SW 1271 (cell line): ENCODE data around the gene CGB8.
A peak's percentile ranks its signal among the peaks of the same experiment; 100 is the strongest.

Source experiments
- DNase-seq, 2 experiments: peaks; one replicate each; lab custom pipeline; 2025; lab: John Stamatoyannopoulos, UW

CGB8 gene

GRCh38 chr19:49006905-49007304 lies 42.0 kb downstream of the CGB8 start:
- DNase-seq: no peak

- no peak for DNase-seq
These were observed 43.8 kb downstream of the CGB8 start for GRCh38 chr19:49004964-49005614.

GRCh38 chr19:49004133-49004532 lies 44.8 kb downstream of the CGB8 start:
- no peak for DNase-seq

- DNase-seq: peak in 1 of 2 experiments; percentile 3
These were observed 49.2 kb downstream of the CGB8 start for GRCh38 chr19:48999481-49000325.

- DNase-seq: peak in 1 of 2 experiments; percentile 31
These were observed 50.9 kb downstream of the CGB8 start for GRCh38 chr19:48997972-48998371.
